CD4-positive, alpha-beta T cell treated with Interleukin-1 beta for 1 hour (primary cell): ENCODE measurements around the gene SIGLEC14.

Source experiments
- DNase-seq, 2 donors: peaks; one replicate each; pipeline ENCODE4 v3.0.0-alpha.2; 2020 to 2022

The SIGLEC14 gene

GRCh38 chr19:51646730-51647129 is at the start of gene SIGLEC14:
Gene SIGLEC14, minus strand, starts transcription at chr19:51646825. Its CDS starts 66 bp downstream, at chr19:51646759.
- DNase-seq = peak in 1 of 2 donors; percentile 37

GRCh38 chr19:51695702-51696315 is 49.2 kb upstream of the SIGLEC14 start:
- DNase-seq = no peak

- DNase-seq = no peak
Observed at GRCh38 chr19:51695088-51695487, 48.5 kb upstream of the SIGLEC14 start.

GRCh38 chr19:51694318-51695085 is 47.9 kb upstream of the SIGLEC14 start:
- no peak for DNase-seq

GRCh38 chr19:51693819-51694218 is 47.2 kb upstream of the SIGLEC14 start:
- no peak for DNase-seq

- DNase-seq = no peak
Observed at GRCh38 chr19:51693260-51693659, 46.6 kb upstream of the SIGLEC14 start, which contains the start of gene SPACA6. Gene SPACA6, plus strand, starts transcription at chr19:51693330. Its CDS starts 197 bp downstream, at chr19:51693527.

- no peak for DNase-seq
Observed at GRCh38 chr19:51692468-51692867, 45.8 kb upstream of the SIGLEC14 start.

GRCh38 chr19:51691584-51692428 is 45.2 kb upstream of the SIGLEC14 start:
- no peak for DNase-seq

- peak in 1 of 2 donors; percentile 12 for DNase-seq
Observed at GRCh38 chr19:51691074-51691583, 44.5 kb upstream of the SIGLEC14 start.

- peak; percentile 86 for DNase-seq
Observed at GRCh38 chr19:51690454-51691073, 43.9 kb upstream of the SIGLEC14 start.

GRCh38 chr19:51689751-51690453 is 43.3 kb upstream of the SIGLEC14 start:
- no peak for DNase-seq

GRCh38 chr19:51688671-51689571 is 42.3 kb upstream of the SIGLEC14 start:
- DNase-seq = peak in 1 of 2 donors; percentile 21

GRCh38 chr19:51687791-51688670 is 41.4 kb upstream of the SIGLEC14 start:
- DNase-seq = no peak

GRCh38 chr19:51686171-51686570 is 39.5 kb upstream of the SIGLEC14 start:
- no peak for DNase-seq

- no peak for DNase-seq
Observed at GRCh38 chr19:51681286-51681941, 34.8 kb upstream of the SIGLEC14 start.

GRCh38 chr19:51680474-51680873 is 33.8 kb upstream of the SIGLEC14 start:
- DNase-seq = no peak

GRCh38 chr19:51676566-51677083 is 30.0 kb upstream of the SIGLEC14 start:
- peak; percentile 25 to 45 for DNase-seq

- DNase-seq = peak; percentile 16 to 24
Observed at GRCh38 chr19:51675911-51676565, 29.4 kb upstream of the SIGLEC14 start.
